Endothelial cell of umbilical vein (primary cell): ENCODE data around the gene ADGRG1. TPM values are rescaled to one million over a fixed set of nuclear protein-coding genes. Genes with fewer than 3 reads are reported as not detected.

Experiments used
- BruUV-seq: library from RNA; stranded (reverse); fragments of 400-500 nt; replicated peaks from 2 replicates; lab custom pipeline; 2021; lab: Mats Ljungman, UMichigan
- CTCF ChIA-PET: fragments of 300-600, 350-600 bp; sonication (Branson Sonifier 250); formaldehyde crosslinking; loops from one replicate; lab custom pipeline; 2021; ENCODE audit warnings: antibody characterized with exemption, inconsistent platforms; lab: Charles Lee
- POLR2A ChIA-PET: fragments of 300-600, 350-600 bp; sonication (Branson Sonifier 250); formaldehyde crosslinking; loops from one replicate; lab custom pipeline; 2021; ENCODE audit warnings: antibody characterized with exemption, inconsistent platforms; lab: Charles Lee
- DNase-seq: peaks from one replicate; pipeline ENCODE4 v3.0.0-alpha.2; 2011; ENCODE audit warnings: low read depth, low spot score
- FAIRE-seq: peaks from 2 replicates; lab custom pipeline; 2011; peaks lifted over from hg19 to GRCh38; lab: Jason Lieb, UNC
- H2AFZ ChIP-seq: 2 replicates; pipeline ENCODE4 v1.6.0; 2012; ENCODE audit warnings: low read depth, low read length, control low read depth, inconsistent platforms
- H3K27ac ChIP-seq: 2 replicates; pipeline ENCODE4 v1.5.1; 2011; ENCODE audit warnings: low read depth, mild to moderate bottlenecking, control low read depth, low read length, moderate library complexity; ENCODE audit not compliant: insufficient read depth
- H3K27me3 ChIP-seq, 2 experiments: 2 replicates each; pipeline versions ENCODE4 v1.6.0 to v1.6.1; 2011; ENCODE audit warnings: low read length in 2 of 2, mixed read lengths in 1 of 2; ENCODE audit not compliant: control insufficient read depth in 2 of 2, insufficient read depth in 2 of 2
- H3K36me3 ChIP-seq, 2 experiments: 2 replicates in 1 of 2; 3 replicates in 1 of 2; pipeline ENCODE4 v1.5.1; 2011; ENCODE audit warnings: low read length in 2 of 2, mild to moderate bottlenecking in 1 of 2, moderate library complexity in 1 of 2; ENCODE audit not compliant: control insufficient read depth in 2 of 2, insufficient read depth in 2 of 2; ENCODE audit errors: extremely low read depth in 1 of 2
- H3K4me1 ChIP-seq: 3 replicates; pipeline ENCODE4 v1.5.1; 2011; ENCODE audit warnings: mild to moderate bottlenecking, low read length; ENCODE audit not compliant: control insufficient read depth, insufficient read depth; ENCODE audit errors: extremely low read depth
- H3K4me2 ChIP-seq: 2 replicates; pipeline ENCODE4 v1.6.1; 2011; ENCODE audit warnings: low read length, control low read depth, mixed read lengths; ENCODE audit not compliant: insufficient read depth
- H3K4me3 ChIP-seq, 3 experiments: fragments of 200-600 bp in 1 of 3; sonication (generic), shearing (Covaris generic) in 1 of 3; replicated peaks in 1 of 3; 2 replicates each; pipeline ENCODE4 v1.5.1; 2011 to 2016; ENCODE audit warnings: control low read depth in 3 of 3, low read length in 3 of 3, mild to moderate bottlenecking in 2 of 3, inconsistent platforms in 1 of 3, low read depth in 1 of 3, moderate library complexity in 1 of 3; ENCODE audit not compliant: insufficient read depth in 1 of 3
- H3K79me2 ChIP-seq: 2 replicates; pipeline ENCODE4 v1.6.0; 2012; ENCODE audit warnings: low read length, inconsistent platforms; ENCODE audit not compliant: control insufficient read depth, insufficient read depth
- H3K9ac ChIP-seq: replicated peaks from 2 replicates; pipeline ENCODE3; 2011; ENCODE audit warnings: low read length, control low read depth; ENCODE audit not compliant: insufficient read depth; ENCODE audit errors: extremely low read depth
- H3K9me1 ChIP-seq: replicated peaks from 3 replicates; pipeline ENCODE4 v1.6.0; 2011; ENCODE audit warnings: mild to moderate bottlenecking, low read length; ENCODE audit not compliant: control insufficient read depth, insufficient read depth; ENCODE audit errors: extremely low read depth
- H3K9me3 ChIP-seq: replicated peaks from 2 replicates; pipeline ENCODE4 v1.5.1; 2012; ENCODE audit warnings: low read length, inconsistent platforms; ENCODE audit not compliant: control insufficient read depth, insufficient read depth
- H4K20me1 ChIP-seq: replicated peaks from 2 replicates; pipeline ENCODE3; 2011; ENCODE audit warnings: mild to moderate bottlenecking, low read length; ENCODE audit not compliant: control insufficient read depth, insufficient read depth; ENCODE audit errors: extremely low read depth
- EZH2 ChIP-seq: IDR thresholded peaks from 2 replicates; pipeline ENCODE4 v1.6.1; 2012; ENCODE audit warnings: borderline replicate concordance, low read depth, mild to moderate bottlenecking, moderate library complexity, low read length, inconsistent platforms; ENCODE audit not compliant: severe bottlenecking
- GATA2 ChIP-seq: IDR thresholded peaks from 2 replicates; pipeline ENCODE4 v1.7.0; 2011; ENCODE audit warnings: low read depth, mild to moderate bottlenecking, moderate library complexity, mixed read lengths, low read length; ENCODE audit not compliant: insufficient read length, insufficient read depth
- JUN ChIP-seq: IDR thresholded peaks from 2 replicates; pipeline ENCODE4 v1.6.1; 2011; ENCODE audit warnings: borderline replicate concordance, low read depth; ENCODE audit not compliant: insufficient read length, insufficient read depth
- MYC ChIP-seq: IDR thresholded peaks from one replicate; pipeline ENCODE4 v1.6.1; 2011; ENCODE audit warnings: mild to moderate bottlenecking, low read depth, low read length
- POLR2A ChIP-seq: IDR thresholded peaks from 2 replicates; pipeline ENCODE4 v1.6.1; 2012; ENCODE audit warnings: low read depth, mild to moderate bottlenecking, control low read depth, low read length
- POLR2AphosphoS5 ChIP-seq: IDR thresholded peaks from 2 replicates; pipeline ENCODE4 v1.6.1; 2012; ENCODE audit warnings: low read depth, mild to moderate bottlenecking, control low read depth, low read length, moderate library complexity; ENCODE audit not compliant: insufficient read depth
- dilution Hi-C: fragments of 300-500 bp; cut with MboI; formaldehyde crosslinking; loops from one replicate; pipeline ENCODE4 v1.15.0; 2019; ENCODE audit warnings: low sequenced_read_pairs; ENCODE audit not compliant: extremely low pct_ligation_motif_present
- intact Hi-C: fragments of 100-400 bp; cut with micrococcal nuclease; formaldehyde crosslinking; loops from one replicate; pipeline ENCODE4 v1.10.0; 2022
- polyA plus RNA-seq, 4 experiments: library from polyadenylated mRNA; depleted of rRNA in 3 of 4; stranded (reverse) in 3 of 4; unstranded in 1 of 4; fragments of >200 nt; gene quantifications; 2 replicates each; pipeline versions ENCODE4 v1.2.1 to v1.2.3, GENCODE V29; 2011 to 2012; ENCODE audit warnings: missing spikeins in 1 of 4
- total RNA-seq: library from RNA; stranded (reverse); gene quantifications from 2 replicates; pipeline ENCODE4 v1.2.3, GENCODE V29; 2021
- TF ChIP-seq, protein P1 (sequence below): IDR thresholded peaks from 2 replicates; pipeline ENCODE4 v1.6.1; 2011; ENCODE audit not compliant: insufficient read depth, insufficient read length
- TF ChIP-seq, protein P2 (sequence below), 2 donors: IDR thresholded peaks; 1 replicate in 1 of 2; 2 replicates in 1 of 2; pipeline ENCODE4 v1.5.1; 2011; ENCODE audit warnings: low read length in 2 of 2, mild to moderate bottlenecking in 2 of 2, moderate library complexity in 2 of 2, control low read depth in 1 of 2, inconsistent platforms in 1 of 2, low read depth in 1 of 2; ENCODE audit not compliant: insufficient read depth in 1 of 2; ENCODE audit errors: extremely low read depth in 1 of 2

Gene ADGRG1
- total and polyA plus RNA-seq, 2 donors (not counting 3 experiments of a cell fraction or from before 2014, with no cell fraction given) = 45.6 to 92.5 TPM

DNA sequence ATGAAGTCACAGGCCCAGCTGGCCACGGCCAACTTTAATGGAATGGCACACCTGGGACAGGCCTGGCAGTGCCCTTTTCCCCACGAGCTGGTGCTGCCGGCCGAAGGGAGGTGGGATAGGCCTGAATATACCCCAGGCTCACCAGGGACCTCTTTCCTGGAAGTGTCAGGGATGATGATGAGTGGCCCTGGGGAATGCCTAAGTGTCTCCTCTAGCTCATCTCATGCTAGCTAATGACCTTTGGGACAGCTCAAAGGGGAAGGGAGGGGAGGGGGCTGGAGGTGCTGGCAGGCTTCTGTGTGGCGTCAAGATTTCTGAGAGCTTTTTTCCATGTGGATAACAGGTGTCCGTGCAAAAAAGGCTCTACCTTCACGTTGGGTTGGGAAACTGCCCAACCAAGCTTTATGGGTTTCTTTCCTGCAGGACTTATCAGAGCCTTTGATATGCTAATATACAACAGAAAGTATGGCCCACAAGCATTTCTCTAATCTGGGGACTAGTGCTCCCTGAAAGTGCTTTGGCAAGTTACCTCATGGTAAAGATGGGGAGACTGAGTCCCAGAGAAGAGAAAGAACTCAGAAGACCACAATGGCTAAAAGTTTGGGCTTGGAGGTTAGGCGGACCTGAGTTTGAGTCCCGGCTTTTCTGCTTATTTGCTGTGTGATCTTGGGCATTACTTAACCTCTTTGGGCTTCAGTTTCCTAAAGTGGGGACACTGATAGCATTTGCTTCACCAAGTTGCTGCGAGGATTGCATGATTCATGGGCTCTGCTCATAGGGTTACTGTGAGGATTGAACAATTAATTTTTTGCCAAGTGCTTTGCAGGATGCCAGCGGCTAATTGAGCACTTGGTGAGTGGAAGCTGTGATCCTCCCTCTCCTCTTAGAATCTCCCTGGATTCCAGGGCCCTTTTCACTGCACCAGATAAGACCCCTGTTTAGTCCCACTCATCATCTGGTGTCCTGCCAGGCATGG, 14.0 kb downstream of the ADGRG1 start:
- H3K9me3 ChIP-seq = no peaks in the 10 kb centered on the region
- intact Hi-C loops = loop anchor here (10.0 kb wide), 1 partner anchor 168 kb away; no protein-coding TSS in a partner anchor
- H3K27ac ChIP-seq = no peak overlapping the region
- no peaks in the 10 kb centered on the region for H3K27me3 ChIP-seq
- TF ChIP-seq MYC = no peak
- TF ChIP-seq, protein P1, sequence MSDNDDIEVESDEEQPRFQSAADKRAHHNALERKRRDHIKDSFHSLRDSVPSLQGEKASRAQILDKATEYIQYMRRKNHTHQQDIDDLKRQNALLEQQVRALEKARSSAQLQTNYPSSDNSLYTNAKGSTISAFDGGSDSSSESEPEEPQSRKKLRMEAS = no peak
- TF ChIP-seq JUN = no peak
- no peak for TF ChIP-seq POLR2A
- no peak for TF ChIP-seq GATA2
- TF ChIP-seq POLR2AphosphoS5 = no peak
- TF ChIP-seq, protein P2, sequence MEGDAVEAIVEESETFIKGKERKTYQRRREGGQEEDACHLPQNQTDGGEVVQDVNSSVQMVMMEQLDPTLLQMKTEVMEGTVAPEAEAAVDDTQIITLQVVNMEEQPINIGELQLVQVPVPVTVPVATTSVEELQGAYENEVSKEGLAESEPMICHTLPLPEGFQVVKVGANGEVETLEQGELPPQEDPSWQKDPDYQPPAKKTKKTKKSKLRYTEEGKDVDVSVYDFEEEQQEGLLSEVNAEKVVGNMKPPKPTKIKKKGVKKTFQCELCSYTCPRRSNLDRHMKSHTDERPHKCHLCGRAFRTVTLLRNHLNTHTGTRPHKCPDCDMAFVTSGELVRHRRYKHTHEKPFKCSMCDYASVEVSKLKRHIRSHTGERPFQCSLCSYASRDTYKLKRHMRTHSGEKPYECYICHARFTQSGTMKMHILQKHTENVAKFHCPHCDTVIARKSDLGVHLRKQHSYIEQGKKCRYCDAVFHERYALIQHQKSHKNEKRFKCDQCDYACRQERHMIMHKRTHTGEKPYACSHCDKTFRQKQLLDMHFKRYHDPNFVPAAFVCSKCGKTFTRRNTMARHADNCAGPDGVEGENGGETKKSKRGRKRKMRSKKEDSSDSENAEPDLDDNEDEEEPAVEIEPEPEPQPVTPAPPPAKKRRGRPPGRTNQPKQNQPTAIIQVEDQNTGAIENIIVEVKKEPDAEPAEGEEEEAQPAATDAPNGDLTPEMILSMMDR (IDR thresholded peaks at IDR 0.05; ENCODE audit: extremely low read depth in 1 of 2, insufficient read depth in 1 of 2, low read depth in 1 of 2, low read length in 2 of 2) = no peak
- no peak for TF ChIP-seq EZH2
- no peaks in the 10 kb centered on the region for H4K20me1 ChIP-seq
- no TSS peak for BruUV-seq
- H3K79me2 ChIP-seq = peaks cover 17% of the 10 kb centered on the region
- H3K4me1 ChIP-seq = peaks cover 36% of the 10 kb centered on the region
- H2AFZ ChIP-seq = no peak overlapping the region
- ChIA-PET POLR2A (interaction anchor here (0.6 kb wide), 1 partner anchor 61 kb away, joined by 3 read pairs; no protein-coding TSS in a partner anchor), CTCF (interaction anchor here (1.3 to 1.9 kb wide), 2 partner anchors 8 to 51 kb away, joined by 4 to 11 read pairs; no protein-coding TSS in a partner anchor)
- dilution Hi-C loops = no loop called here
- FAIRE-seq (no peak), DNase-seq (no peak)
- H3K4me3 ChIP-seq = no peak overlapping the region
- H3K9ac ChIP-seq = no peak overlapping the region
- H3K36me3 ChIP-seq = no peaks in the 10 kb centered on the region
- no peak overlapping the region for H3K4me2 ChIP-seq
- H3K9me1 ChIP-seq = no peaks in the 10 kb centered on the region
